ENCODE results near the gene SCYGR4.

SCYGR4 gene

DNA sequence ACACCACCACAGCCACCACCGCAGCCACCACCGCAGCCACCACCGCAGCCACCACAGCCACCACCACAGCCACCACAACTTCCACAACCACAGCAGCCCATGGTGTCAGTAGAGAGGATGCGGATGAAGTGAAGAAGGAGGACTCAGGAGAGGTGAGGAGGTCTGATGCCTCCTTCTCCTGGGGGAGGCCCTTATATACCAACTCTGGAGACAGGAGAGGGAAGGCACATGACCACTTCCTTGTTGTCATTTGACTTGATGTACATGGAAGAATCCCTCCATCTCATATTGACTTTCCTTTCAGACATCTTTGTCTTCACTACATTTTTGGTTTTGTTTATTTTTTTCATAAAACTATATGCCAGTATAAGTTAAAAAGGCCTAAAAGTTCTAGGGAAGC is 2.6 kb upstream of the SCYGR4 start, which contains the start of gene SCYGR3:
TSS of gene SCYGR3 (minus strand) at position 101 of the 400 bp plus-strand sequence. CDS start at position 101, 0 bp downstream.
- Histone ChIP-seq H3K27ac (ENCODE audit: low read depth, low read length) (no peak within 1 kb of the TSS), H3K4me3 (ENCODE audit: low read depth in 1 of 2, low read length in 2 of 2) (no peak within 1 kb of the TSS), H3K4me1 (ENCODE audit: insufficient read depth, low read length) (no peaks in the 10 kb centered on the region), H3K27me3 (ENCODE audit: control insufficient read depth in 1 of 2, insufficient read depth in 2 of 2, low read length in 2 of 2) (no peaks in the 10 kb centered on the region), H3K9me3 (ENCODE audit: low read length) (no peaks in the 10 kb centered on the region), H3K36me3 (ENCODE audit: insufficient read depth, low read length) (no peaks in the 10 kb centered on the region), H3K9ac (ENCODE audit: low read length) (no peak within 1 kb of the TSS)

DNA sequence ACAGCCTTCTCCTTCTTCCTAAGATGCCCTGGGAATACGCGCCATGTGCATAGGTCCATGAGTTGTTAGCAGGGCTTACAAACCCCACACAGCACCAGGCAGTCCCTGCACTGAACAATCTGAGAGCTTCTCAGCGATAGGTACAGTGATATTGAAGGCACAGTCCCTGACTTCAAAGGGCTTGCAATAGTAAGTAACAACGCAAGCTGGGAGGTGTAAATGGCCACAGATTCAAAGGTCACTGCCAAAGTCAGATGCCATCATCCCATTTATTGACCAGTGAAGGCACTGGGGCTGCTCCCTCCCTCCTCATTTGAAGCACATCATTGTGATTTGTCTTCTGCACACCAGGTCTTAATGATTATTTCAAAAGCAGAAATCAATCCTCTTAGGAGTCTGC is 2.1 kb upstream of the SCYGR4 start:
- Histone ChIP-seq H3K36me3 (ENCODE audit: insufficient read depth, low read length) (no peaks in the 10 kb centered on the region), H3K4me1 (ENCODE audit: insufficient read depth, low read length) (no peaks in the 10 kb centered on the region), H3K27ac (ENCODE audit: low read depth, low read length) (no peak overlapping the region), H3K27me3 (ENCODE audit: control insufficient read depth in 1 of 2, insufficient read depth in 2 of 2, low read length in 2 of 2) (no peaks in the 10 kb centered on the region), H3K9ac (ENCODE audit: low read length) (no peak overlapping the region), H3K4me3 (ENCODE audit: low read depth in 1 of 2, low read length in 2 of 2) (no peak overlapping the region), H3K9me3 (ENCODE audit: low read length) (no peaks in the 10 kb centered on the region)

DNA sequence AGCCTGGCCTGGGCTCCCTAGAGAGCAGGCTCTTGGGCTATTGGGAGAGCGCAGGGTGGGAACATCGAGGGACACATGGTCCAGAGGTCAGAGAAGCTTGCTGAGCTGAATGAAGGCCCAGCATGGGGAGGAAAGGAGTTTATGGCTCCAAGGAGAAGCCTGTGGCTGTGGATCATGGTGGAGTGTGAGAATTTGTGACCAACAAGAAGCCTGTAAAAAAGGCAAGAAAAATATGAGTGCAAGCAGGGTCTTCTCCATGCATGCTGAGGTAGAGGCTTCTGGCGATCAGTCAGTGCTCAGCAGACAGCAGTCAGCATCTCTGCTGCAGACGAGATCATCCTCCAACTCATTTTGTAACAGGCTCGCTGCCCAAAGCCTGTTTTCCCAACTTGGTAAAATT is 1.4 kb upstream of the SCYGR4 start:
- H3K36me3 ChIP-seq (ENCODE audit: insufficient read depth, low read length), result no peaks in the 10 kb centered on the region
- H3K27ac ChIP-seq (ENCODE audit: low read depth, low read length), result no peak overlapping the region
- no peaks in the 10 kb centered on the region for H3K9me3 ChIP-seq (ENCODE audit: low read length)

DNA sequence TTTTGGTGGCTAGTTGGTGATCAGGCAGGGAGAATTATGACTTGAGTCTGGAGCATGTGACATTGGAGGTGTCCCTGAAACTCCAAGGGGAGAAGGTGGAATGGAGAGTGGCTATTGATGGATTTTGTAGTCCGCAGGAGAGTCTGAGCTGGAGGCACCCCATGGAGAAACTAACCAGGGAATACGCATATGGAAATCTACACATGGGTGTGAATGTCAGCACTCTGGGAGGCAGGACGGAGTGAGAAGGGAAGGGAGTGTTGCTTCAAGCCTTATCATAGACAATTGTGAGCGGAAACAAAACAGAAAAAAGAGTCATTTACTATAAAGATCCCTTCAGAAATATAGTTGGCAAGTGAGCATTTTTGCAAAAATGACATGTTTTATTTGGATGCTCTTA is 667 bp upstream of the SCYGR4 start:
- Histone ChIP-seq H3K27ac (ENCODE audit: low read depth, low read length) (no peak overlapping the region), H3K36me3 (ENCODE audit: insufficient read depth, low read length) (no peaks in the 10 kb centered on the region), H3K4me3 (ENCODE audit: low read depth in 1 of 2, low read length in 2 of 2) (no peak overlapping the region), H3K9me3 (ENCODE audit: low read length) (no peaks in the 10 kb centered on the region), H3K9ac (ENCODE audit: low read length) (no peak overlapping the region), H3K27me3 (ENCODE audit: control insufficient read depth in 1 of 2, insufficient read depth in 2 of 2, low read length in 2 of 2) (no peaks in the 10 kb centered on the region), H3K4me1 (ENCODE audit: insufficient read depth, low read length) (no peaks in the 10 kb centered on the region)

More for the DNA sequence above, 1.4 kb upstream of the SCYGR4 start:
- Histone ChIP-seq H3K4me1 (ENCODE audit: insufficient read depth, low read length) (no peaks in the 10 kb centered on the region), H3K9ac (ENCODE audit: low read length) (no peak overlapping the region), H3K27me3 (ENCODE audit: control insufficient read depth in 1 of 2, insufficient read depth in 2 of 2, low read length in 2 of 2) (no peaks in the 10 kb centered on the region), H3K4me3 (ENCODE audit: low read depth in 1 of 2, low read length in 2 of 2) (no peak overlapping the region)

DNA sequence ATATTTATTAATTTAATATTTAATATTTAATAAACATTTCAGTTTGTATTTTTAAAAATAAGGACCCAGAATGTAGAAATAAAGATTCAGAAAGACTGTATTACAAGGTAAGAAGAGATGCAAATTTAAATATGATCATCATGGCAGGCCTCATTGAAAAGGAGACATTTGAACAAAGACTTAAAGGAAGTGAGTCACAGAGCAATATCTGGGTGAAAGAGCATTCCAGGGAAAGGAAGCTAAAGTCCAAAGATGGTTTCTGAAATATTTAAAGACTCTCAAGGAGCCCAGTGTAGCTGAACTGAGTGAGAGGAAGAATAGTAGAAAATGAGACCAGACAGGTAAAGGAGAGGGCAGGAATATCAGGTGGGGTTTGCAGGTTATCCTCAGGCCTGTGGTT is 5.9 kb downstream of the SCYGR4 start:
- Histone ChIP-seq H3K9ac (ENCODE audit: low read length) (no peak overlapping the region), H3K9me3 (ENCODE audit: low read length) (no peaks in the 10 kb centered on the region), H3K36me3 (ENCODE audit: insufficient read depth, low read length) (no peaks in the 10 kb centered on the region), H3K4me1 (ENCODE audit: insufficient read depth, low read length) (no peaks in the 10 kb centered on the region), H3K27me3 (ENCODE audit: control insufficient read depth in 1 of 2, insufficient read depth in 2 of 2, low read length in 2 of 2) (no peaks in the 10 kb centered on the region), H3K27ac (ENCODE audit: low read depth, low read length) (no peak overlapping the region), H3K4me3 (ENCODE audit: low read depth in 1 of 2, low read length in 2 of 2) (no peak overlapping the region)

DNA sequence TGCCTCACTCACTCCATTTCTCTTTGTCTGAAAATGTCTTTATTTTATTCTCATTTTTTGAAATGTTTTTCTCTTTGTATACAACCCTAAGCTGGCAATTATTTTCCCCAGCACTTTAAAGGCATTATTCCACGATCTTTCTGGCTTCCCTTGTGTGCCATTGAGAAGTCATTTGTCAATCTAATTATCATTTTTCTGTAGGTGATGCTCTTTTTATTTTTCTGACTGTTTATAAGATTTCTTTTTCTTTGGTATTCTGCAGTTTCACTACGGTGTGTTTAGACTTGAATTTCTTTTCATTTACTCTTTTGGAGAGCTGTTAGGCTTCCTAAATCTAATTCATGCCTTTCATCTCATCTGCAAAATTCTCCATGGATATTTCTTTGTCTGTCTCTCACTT is 8.1 kb downstream of the SCYGR4 start:
- no peaks in the 10 kb centered on the region for H3K27me3 ChIP-seq (ENCODE audit: control insufficient read depth in 1 of 2, insufficient read depth in 2 of 2, low read length in 2 of 2)
- no peak overlapping the region for H3K9ac ChIP-seq (ENCODE audit: low read length)

DNA sequence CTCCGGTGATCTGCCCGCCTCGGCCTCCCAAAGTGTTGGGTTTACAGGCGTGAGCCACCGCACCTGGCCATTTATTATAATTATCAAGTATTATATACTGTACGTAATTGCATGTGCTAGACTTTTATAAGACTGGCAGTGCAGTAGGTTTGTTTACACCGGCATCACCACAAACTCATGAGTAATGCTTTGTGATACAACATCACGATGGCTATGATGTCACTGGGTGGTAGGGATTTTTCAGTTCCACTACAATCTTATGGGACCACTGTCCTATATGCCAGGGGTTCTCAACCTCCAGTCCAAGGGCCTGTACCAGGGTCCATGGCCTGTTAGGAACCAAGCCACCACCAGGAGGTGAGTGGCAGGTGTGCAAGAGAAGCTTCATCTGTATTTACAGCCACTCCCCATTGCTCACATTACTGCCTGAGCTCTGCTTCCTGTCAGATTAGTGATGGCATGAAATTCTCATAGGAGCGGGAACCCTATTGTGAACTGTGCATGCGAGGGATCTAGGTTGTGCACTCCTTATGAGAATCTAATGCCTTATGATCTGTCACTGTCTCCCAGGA is 9.4 kb downstream of the SCYGR4 start:
- Histone ChIP-seq H3K36me3 (ENCODE audit: insufficient read depth, low read length) (no peaks in the 10 kb centered on the region), H3K4me1 (ENCODE audit: insufficient read depth, low read length) (no peaks in the 10 kb centered on the region), H3K27ac (ENCODE audit: low read depth, low read length) (no peak overlapping the region), H3K27me3 (ENCODE audit: control insufficient read depth in 1 of 2, insufficient read depth in 2 of 2, low read length in 2 of 2) (no peaks in the 10 kb centered on the region), H3K4me3 (ENCODE audit: low read depth in 1 of 2, low read length in 2 of 2) (no peak overlapping the region), H3K9ac (ENCODE audit: low read length) (no peak overlapping the region), H3K9me3 (ENCODE audit: low read length) (no peaks in the 10 kb centered on the region)

More for the DNA sequence above, 8.1 kb downstream of the SCYGR4 start:
- H3K4me1 ChIP-seq (ENCODE audit: insufficient read depth, low read length), result no peaks in the 10 kb centered on the region
- no peaks in the 10 kb centered on the region for H3K9me3 ChIP-seq (ENCODE audit: low read length)
- no peaks in the 10 kb centered on the region for H3K36me3 ChIP-seq (ENCODE audit: insufficient read depth, low read length)
- no peak overlapping the region for H3K27ac ChIP-seq (ENCODE audit: low read depth, low read length)
- H3K4me3 ChIP-seq (ENCODE audit: low read depth in 1 of 2, low read length in 2 of 2), result no peak overlapping the region

DNA sequence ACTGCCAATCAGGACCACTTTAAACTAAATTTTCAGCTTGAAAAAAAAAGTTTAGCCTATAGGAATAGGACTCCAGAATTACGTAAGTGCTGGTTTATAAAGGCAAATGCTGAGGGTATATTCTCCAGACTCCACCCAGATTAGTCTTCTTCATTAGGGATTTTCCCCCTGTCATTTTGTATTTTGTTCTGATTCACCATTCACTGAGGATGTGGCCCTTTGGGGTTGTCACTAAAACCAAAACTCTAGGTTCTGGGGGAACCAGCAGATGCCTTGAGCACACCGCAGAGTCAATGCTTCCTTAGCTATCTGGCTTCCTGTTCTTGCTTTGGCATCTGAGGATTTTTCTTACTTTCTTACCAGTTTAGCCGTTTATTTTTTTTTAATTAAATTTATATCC is 10.5 kb downstream of the SCYGR4 start:
- Histone ChIP-seq H3K4me1 (ENCODE audit: insufficient read depth, low read length) (no peaks in the 10 kb centered on the region), H3K27ac (ENCODE audit: low read depth, low read length) (no peak overlapping the region), H3K9me3 (ENCODE audit: low read length) (no peaks in the 10 kb centered on the region), H3K27me3 (ENCODE audit: control insufficient read depth in 1 of 2, insufficient read depth in 2 of 2, low read length in 2 of 2) (no peaks in the 10 kb centered on the region), H3K36me3 (ENCODE audit: insufficient read depth, low read length) (no peaks in the 10 kb centered on the region), H3K4me3 (ENCODE audit: low read depth in 1 of 2, low read length in 2 of 2) (no peak overlapping the region), H3K9ac (ENCODE audit: low read length) (no peak overlapping the region)

DNA sequence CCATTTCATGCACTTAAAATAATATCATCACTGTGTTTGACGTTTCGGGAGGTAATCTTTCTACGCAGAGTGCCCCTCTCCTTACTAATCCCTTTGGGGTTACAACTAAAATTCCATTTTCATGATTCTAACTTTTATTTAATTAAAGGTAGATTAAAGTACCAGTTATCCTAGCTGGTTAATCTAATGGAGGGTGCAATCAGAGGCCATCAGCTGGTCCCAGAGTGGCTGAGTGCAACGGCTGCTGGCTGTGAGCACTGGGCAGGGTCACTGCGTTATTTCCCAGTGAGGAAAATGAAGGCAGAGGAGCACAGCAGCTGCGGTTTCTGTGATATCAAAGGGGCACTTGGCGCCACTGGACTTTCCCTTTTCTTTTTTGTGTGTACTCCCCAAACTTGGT is 12.1 kb downstream of the SCYGR4 start:
- H3K9me3 ChIP-seq (ENCODE audit: low read length), result no peaks in the 10 kb centered on the region
- no peaks in the 10 kb centered on the region for H3K36me3 ChIP-seq (ENCODE audit: insufficient read depth, low read length)
- H3K4me1 ChIP-seq (ENCODE audit: insufficient read depth, low read length), result no peaks in the 10 kb centered on the region
- H3K27ac ChIP-seq (ENCODE audit: low read depth, low read length), result no peak overlapping the region
- no peak overlapping the region for H3K4me3 ChIP-seq (ENCODE audit: low read depth in 1 of 2, low read length in 2 of 2)
- H3K9ac ChIP-seq (ENCODE audit: low read length), result no peak overlapping the region
- no peaks in the 10 kb centered on the region for H3K27me3 ChIP-seq (ENCODE audit: control insufficient read depth in 1 of 2, insufficient read depth in 2 of 2, low read length in 2 of 2)

DNA sequence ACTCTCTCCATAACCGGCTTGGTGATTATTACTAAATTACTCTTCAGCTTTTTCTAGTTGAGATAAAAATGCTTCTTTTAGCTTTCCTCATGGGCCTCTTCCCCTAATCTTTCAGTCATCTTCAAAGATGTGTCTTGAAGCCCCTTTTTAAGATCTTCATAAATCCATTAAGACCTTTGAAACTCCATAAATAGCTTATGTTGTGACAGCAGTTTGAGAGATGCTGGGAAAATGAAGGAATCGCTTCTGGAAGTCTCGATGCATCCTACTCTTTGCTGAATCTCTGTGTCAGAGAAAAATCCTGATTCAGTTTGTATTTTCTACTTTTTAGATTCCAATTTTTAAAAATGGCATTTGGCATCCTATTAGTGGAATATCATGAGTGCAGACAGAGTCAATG is 13.0 kb downstream of the SCYGR4 start:
- H3K36me3 ChIP-seq (ENCODE audit: insufficient read depth, low read length), result no peaks in the 10 kb centered on the region
- H3K27ac ChIP-seq (ENCODE audit: low read depth, low read length), result no peak overlapping the region
- H3K27me3 ChIP-seq (ENCODE audit: control insufficient read depth in 1 of 2, insufficient read depth in 2 of 2, low read length in 2 of 2), result no peaks in the 10 kb centered on the region
- H3K4me1 ChIP-seq (ENCODE audit: insufficient read depth, low read length), result no peaks in the 10 kb centered on the region
- no peak overlapping the region for H3K9ac ChIP-seq (ENCODE audit: low read length)
- no peaks in the 10 kb centered on the region for H3K9me3 ChIP-seq (ENCODE audit: low read length)
- H3K4me3 ChIP-seq (ENCODE audit: low read depth in 1 of 2, low read length in 2 of 2), result no peak overlapping the region

DNA sequence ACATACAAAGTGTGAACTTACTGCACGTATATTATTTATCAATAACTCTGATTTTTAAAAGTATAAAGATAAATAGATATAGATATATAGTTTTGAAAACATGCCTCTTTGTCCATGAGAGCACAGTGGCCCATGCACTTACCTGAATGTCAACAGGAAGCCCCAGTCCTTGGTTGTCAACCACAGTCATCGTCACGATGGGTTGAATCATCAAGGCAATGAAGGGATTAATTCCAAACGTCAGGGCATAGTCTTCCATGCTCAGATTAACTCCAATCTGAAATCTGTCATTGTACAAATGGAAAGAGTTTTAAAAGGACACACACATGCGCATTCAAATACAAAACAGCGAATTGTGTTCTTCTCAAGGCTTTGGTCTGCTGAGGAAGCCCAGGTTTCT is 15.5 kb downstream of the SCYGR4 start:
- no peaks in the 10 kb centered on the region for H3K27me3 ChIP-seq (ENCODE audit: control insufficient read depth in 1 of 2, insufficient read depth in 2 of 2, low read length in 2 of 2)
- no peaks in the 10 kb centered on the region for H3K36me3 ChIP-seq (ENCODE audit: insufficient read depth, low read length)
- H3K9me3 ChIP-seq (ENCODE audit: low read length), result no peaks in the 10 kb centered on the region
- no peak overlapping the region for H3K4me3 ChIP-seq (ENCODE audit: low read depth in 1 of 2, low read length in 2 of 2)
- H3K4me1 ChIP-seq (ENCODE audit: insufficient read depth, low read length), result no peaks in the 10 kb centered on the region
- H3K9ac ChIP-seq (ENCODE audit: low read length), result no peak overlapping the region
- H3K27ac ChIP-seq (ENCODE audit: low read depth, low read length), result no peak overlapping the region

DNA sequence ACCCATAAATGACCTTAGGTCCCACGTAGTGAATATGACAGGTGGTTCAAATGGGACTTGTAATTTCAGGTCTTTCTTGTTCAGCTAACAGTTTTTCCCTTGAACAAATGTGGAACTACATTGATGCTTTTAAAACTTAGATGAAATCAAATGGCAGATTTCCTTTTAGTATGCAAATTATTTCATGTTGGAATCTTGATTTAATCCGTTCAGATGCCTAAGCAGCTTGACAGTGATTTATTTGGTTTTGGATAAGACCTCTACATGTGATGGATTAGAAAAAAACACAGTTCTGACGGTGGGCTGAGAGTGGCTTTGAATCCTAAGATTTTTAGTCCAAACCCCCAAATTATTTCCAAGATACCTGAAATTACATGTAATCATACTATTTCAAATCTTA is 16.9 kb downstream of the SCYGR4 start:
- H3K27ac ChIP-seq (ENCODE audit: low read depth, low read length), result no peak overlapping the region
- no peaks in the 10 kb centered on the region for H3K9me3 ChIP-seq (ENCODE audit: low read length)
- no peaks in the 10 kb centered on the region for H3K4me1 ChIP-seq (ENCODE audit: insufficient read depth, low read length)
- H3K36me3 ChIP-seq (ENCODE audit: insufficient read depth, low read length), result no peaks in the 10 kb centered on the region
- no peak overlapping the region for H3K4me3 ChIP-seq (ENCODE audit: low read depth in 1 of 2, low read length in 2 of 2)
- H3K9ac ChIP-seq (ENCODE audit: low read length), result no peak overlapping the region
- no peaks in the 10 kb centered on the region for H3K27me3 ChIP-seq (ENCODE audit: control insufficient read depth in 1 of 2, insufficient read depth in 2 of 2, low read length in 2 of 2)

All from muscle layer of colon (tissue), 2 donors.